ENCODE data around the gene NPAS3. TPM values are rescaled to one million over a fixed set of nuclear protein-coding genes. Genes with fewer than 3 reads are reported as not detected.

Gene NPAS3
- total RNA-seq, 1 experiment from 2014 or later = not detected

- Histone ChIP-seq H3K4me1 (replicated peaks; ENCODE audit: insufficient read depth) (peaks cover 11% of the 10 kb centered on the region; the same call in 1 of the 2 replicates), H3K4me3 (no peak overlapping the region), H3K4me2 (no peak overlapping the region), H3K27me3 (ENCODE audit: insufficient read depth, low read depth) (no peaks in the 10 kb centered on the region), H4K20me1 (ENCODE audit: insufficient read depth) (no peaks in the 10 kb centered on the region), H3K9me3 (ENCODE audit: insufficient read depth, low read depth) (no peaks in the 10 kb centered on the region), H3F3A (ENCODE audit: insufficient read depth, low read depth) (no peaks in the 10 kb centered on the region), H2AFZ (no peak overlapping the region), H3K9me2 (ENCODE audit: insufficient read depth) (no peaks in the 10 kb centered on the region), H3K27ac (no peak overlapping the region), H3K36me3 (ENCODE audit: low read depth) (no peaks in the 10 kb centered on the region), H3K79me2 (ENCODE audit: low read depth) (no peaks in the 10 kb centered on the region)
- POLR2A ChIA-PET (ENCODE audit: unreplicated experiment) = no interaction called here
- no peak for TF ChIP-seq CTCF (conservative IDR thresholded peaks at IDR 0.05)
- no peak for TF ChIP-seq EZH2 (IDR thresholded peaks at IDR 0.05; ENCODE audit: low read depth)
- DNase-seq = no peak
- CTCF ChIA-PET = no interaction called here
- BruUV-seq (replicated peaks) = no TSS peak
- intact Hi-C loops (cut with micrococcal nuclease; ENCODE audit: unreplicated experiment) = no loop called here
Observed at GRCh38 chr14:33553706-33554278, 615.1 kb downstream of the NPAS3 start.

GRCh38 chr14:33554988-33555387 lies 616.3 kb downstream of the NPAS3 start:
- Histone ChIP-seq H3K27ac (no peak overlapping the region), H3K27me3 (ENCODE audit: insufficient read depth, low read depth) (no peaks in the 10 kb centered on the region), H3K4me3 (no peak overlapping the region), H3K4me1 (replicated peaks; ENCODE audit: insufficient read depth) (peaks cover 11% of the 10 kb centered on the region; the same call in 1 of the 2 replicates), H4K20me1 (ENCODE audit: insufficient read depth) (no peaks in the 10 kb centered on the region), H2AFZ (no peak overlapping the region), H3K79me2 (ENCODE audit: low read depth) (no peaks in the 10 kb centered on the region), H3K9me3 (ENCODE audit: insufficient read depth, low read depth) (no peaks in the 10 kb centered on the region), H3K36me3 (ENCODE audit: low read depth) (no peaks in the 10 kb centered on the region), H3K9me2 (ENCODE audit: insufficient read depth) (no peaks in the 10 kb centered on the region), H3F3A (ENCODE audit: insufficient read depth, low read depth) (no peaks in the 10 kb centered on the region), H3K4me2 (no peak overlapping the region)
- intact Hi-C loops (cut with micrococcal nuclease; ENCODE audit: unreplicated experiment) = no loop called here
- no TSS peak for BruUV-seq (replicated peaks)
- TF ChIP-seq CTCF (conservative IDR thresholded peaks at IDR 0.05) (no peak), EZH2 (IDR thresholded peaks at IDR 0.05; ENCODE audit: low read depth) (no peak)
- ChIA-PET CTCF (no interaction called here), POLR2A (ENCODE audit: unreplicated experiment) (no interaction called here)
- no peak for DNase-seq

GRCh38 chr14:33555710-33556350 lies 617.2 kb downstream of the NPAS3 start:
- intact Hi-C loops (cut with micrococcal nuclease; ENCODE audit: unreplicated experiment) = no loop called here
- Histone ChIP-seq H3K27me3 (ENCODE audit: insufficient read depth, low read depth) (no peaks in the 10 kb centered on the region), H3K4me1 (replicated peaks; ENCODE audit: insufficient read depth) (peaks cover 11% of the 10 kb centered on the region; the same call in 1 of the 2 replicates), H3K27ac (no peak overlapping the region), H3K4me3 (no peak overlapping the region), H3K9me3 (ENCODE audit: insufficient read depth, low read depth) (no peaks in the 10 kb centered on the region), H3K4me2 (no peak overlapping the region), H4K20me1 (ENCODE audit: insufficient read depth) (no peaks in the 10 kb centered on the region), H3K79me2 (ENCODE audit: low read depth) (no peaks in the 10 kb centered on the region), H3K9me2 (ENCODE audit: insufficient read depth) (no peaks in the 10 kb centered on the region), H2AFZ (no peak overlapping the region), H3K36me3 (ENCODE audit: low read depth) (no peaks in the 10 kb centered on the region), H3F3A (ENCODE audit: insufficient read depth, low read depth) (no peaks in the 10 kb centered on the region)
- ChIA-PET CTCF (no interaction called here), POLR2A (ENCODE audit: unreplicated experiment) (no interaction called here)
- BruUV-seq (replicated peaks) = no TSS peak
- DNase-seq = no peak
- TF ChIP-seq EZH2 (IDR thresholded peaks at IDR 0.05; ENCODE audit: low read depth) (no peak), CTCF (conservative IDR thresholded peaks at IDR 0.05) (no peak)
